Cerebellar nuclear complex (tissue), 1 donor: ENCODE results near the gene PMPCA.

Experiments used
- DNase-seq, 2 experiments: peaks; one replicate each; lab custom pipeline; 2025; lab: John Stamatoyannopoulos, UW

Gene PMPCA

DNA sequence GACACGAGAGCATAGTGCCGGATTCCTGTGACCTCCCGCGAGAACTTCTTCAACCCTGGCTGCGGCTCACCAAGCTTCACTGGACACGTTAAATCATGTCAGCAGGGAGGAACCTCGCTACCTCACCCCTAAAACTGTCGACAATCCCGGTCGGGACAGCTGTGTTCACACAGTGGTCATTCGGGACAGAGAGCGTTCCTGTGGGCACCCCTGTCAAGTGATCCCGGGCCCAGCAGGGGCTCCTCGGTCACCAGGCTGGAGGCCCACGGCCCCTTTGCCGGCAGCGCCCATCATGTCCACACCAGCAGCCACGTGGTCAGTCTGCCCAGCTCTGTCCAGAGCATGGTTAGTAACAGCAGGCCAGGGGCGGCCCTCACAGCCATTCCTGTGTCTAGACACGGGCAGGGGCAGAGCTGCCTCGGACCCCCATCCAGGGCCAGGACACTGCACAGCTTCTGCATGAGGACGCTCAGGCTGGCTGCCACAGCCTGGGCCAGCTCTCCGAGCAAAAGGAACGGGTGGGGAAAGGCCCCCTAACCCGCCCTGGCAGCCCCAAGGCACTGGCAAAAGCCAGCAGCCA is 25.7 kb downstream of the PMPCA start:
- DNase-seq = no peak

- no peak for DNase-seq
Observed at GRCh38 chr9:136437430-136437829, 27.0 kb downstream of the PMPCA start.

DNA sequence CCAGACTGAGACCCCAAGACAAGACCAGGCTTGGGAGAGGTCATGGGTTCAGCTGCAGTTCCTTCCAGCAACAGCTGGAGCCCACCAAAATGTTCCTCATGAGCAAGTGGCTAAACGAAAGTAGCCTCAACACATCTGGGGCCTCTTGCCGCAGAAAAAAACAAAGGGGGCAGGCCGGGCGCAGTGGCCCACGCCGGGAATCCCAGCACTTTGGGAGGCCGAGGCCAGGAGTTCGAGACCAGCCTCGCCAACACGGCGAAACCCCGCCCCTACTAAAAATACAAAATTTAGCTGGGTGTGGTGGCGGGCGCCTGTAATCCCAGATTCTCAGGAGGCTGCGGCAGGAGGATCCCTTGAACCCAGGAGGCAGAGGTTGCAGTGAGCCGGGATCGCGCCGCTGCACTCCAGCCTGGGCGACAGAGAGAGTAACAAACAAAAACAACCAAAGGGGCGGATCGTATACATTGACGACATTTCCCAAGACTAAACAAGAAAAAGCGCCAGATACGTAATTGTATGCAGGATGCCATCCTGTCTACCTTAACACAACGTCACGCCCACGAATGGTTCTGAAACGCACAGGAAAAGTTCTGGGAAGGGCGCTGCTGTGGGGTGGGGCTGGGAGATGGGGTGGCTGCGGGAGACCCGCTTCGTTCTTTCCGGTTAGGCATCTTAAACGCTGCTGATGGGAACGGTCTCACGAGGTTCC is 27.5 kb downstream of the PMPCA start:
- no peak for DNase-seq

- DNase-seq = no peak
Observed at GRCh38 chr9:136438548-136439480, 28.4 kb downstream of the PMPCA start.

GRCh38 chr9:136439481-136440408 is 29.3 kb downstream of the PMPCA start, which contains the start of gene INPP5E:
Gene INPP5E (minus strand): TSS chr9:136439845. CDS start chr9:136439419, 426 bp downstream.
- DNase-seq = no peak

DNA sequence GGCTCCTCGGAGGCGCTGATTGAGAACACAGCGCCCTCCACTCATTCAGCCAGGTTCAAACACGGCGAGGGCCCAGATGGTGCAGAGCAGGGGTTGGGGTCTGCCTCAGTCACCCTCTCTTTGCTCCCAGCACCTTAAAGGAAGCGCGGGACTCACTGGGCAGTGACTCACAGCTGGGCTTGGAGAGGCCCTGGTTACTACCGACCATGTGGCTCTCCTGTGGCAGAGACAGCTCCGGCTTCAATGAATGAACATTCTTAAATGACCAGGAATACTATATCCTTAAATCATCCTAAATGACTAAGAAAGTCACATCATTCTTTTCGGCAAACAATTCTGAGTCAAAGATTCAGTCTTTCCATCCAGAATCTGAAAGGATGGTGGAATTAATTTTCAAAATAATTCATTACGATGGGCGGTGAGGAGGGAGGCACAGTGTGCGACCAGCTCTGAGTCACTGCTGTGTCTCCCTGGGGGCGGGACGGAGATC is 30.8 kb downstream of the PMPCA start:
- DNase-seq = no peak

- DNase-seq = no peak
Observed at GRCh38 chr9:136441681-136442245, 31.3 kb downstream of the PMPCA start.

GRCh38 chr9:136442265-136442664 is 31.8 kb downstream of the PMPCA start:
- DNase-seq = no peak

DNA sequence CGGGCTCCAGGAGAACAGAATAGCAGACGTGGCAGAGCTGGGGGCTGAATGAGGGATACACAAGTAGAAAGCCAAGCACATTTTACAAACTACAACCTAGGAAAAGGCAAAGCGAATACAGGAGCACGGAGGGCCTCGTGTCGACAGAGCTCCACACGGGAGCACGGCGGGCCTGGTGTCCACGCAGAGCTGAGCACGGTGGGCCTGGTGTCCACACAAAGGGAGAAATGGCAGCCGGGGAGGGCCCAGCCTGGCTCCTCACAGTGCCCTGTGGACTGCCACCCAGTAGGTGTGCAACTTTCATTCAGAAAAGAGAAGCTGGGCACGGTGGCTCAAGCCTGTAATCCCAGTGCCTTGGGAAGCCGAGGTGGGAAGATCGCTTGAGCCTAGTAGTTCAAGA is 32.6 kb downstream of the PMPCA start:
- no peak for DNase-seq

- no peak for DNase-seq
Observed at GRCh38 chr9:136443687-136444086, 33.2 kb downstream of the PMPCA start.

DNA sequence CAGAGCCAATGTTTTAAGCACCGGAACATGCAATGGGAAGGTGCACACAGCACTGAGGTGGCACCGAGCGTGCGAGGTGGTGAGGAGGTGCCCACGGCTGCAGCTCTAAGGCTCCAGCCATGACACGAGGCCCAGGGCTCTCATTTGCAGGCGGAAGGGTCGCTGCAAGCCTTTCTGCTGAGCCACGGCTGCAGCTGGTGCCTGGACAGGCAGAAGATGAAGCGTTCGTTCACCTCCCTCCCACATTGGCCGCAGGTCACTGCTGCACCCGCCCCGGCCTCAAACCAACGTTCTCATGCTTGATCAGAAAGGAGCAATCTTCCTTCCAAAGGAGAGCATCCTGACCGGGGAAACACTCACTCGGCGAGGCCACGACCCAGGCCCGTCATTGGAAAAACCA is 33.6 kb downstream of the PMPCA start:
- no peak for DNase-seq

- no peak for DNase-seq
Observed at GRCh38 chr9:136445799-136446198, 35.3 kb downstream of the PMPCA start.

DNA sequence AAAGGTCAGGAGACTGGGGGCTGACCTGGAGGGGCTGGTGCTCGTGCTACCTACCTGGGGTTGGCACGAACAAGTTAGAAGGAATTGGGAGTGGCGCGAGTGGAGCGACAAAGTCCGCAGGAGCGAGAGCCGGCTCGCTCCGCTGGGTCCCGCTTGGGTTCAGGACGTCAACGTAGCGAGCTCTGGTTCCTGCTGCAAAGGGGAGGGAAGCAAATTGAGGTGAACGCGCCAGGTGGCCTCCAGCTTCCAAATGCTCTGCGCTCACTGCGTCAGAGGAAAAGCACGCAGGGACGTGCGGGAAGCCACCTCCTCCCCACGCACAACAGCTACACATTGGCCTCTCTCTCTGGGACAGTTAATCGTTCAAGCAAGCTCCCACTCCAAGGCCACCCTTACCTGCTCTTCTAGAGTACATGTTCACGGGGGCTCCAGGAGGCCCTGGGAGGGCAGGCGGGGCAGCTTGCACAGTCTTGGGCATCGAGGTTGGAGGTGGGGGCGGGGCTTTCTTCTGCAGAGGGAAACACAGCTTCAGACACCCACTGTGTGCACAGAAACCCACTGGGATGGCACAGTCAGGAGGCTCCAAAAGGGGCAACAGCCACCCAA is 36.8 kb downstream of the PMPCA start:
- DNase-seq = no peak

DNA sequence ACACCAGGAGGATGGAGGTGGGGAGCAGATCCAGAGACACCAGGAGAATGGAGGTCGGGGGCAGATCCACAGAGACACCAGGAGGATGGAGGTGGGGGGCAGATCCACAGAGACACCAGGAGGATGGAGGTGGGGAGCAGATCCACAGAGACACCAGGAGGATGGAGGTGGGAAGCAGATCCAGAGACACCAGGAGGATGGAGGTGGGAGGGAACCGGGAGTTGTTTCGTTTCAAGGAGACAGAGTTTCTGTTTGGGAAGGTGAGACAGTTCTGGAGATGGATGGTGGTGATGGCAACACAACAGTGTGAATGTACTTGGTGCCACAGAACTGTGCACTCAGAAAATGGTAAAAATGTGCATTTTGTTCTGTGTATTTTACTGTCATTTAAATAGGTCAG is 38.2 kb downstream of the PMPCA start:
- DNase-seq = no peak

GRCh38 chr9:136451221-136451877 is 40.9 kb downstream of the PMPCA start:
- DNase-seq = no peak

GRCh38 chr9:136453326-136453725 is 42.9 kb downstream of the PMPCA start:
- DNase-seq = no peak

- DNase-seq = no peak
Observed at GRCh38 chr9:136454026-136454796, 43.8 kb downstream of the PMPCA start.

DNA sequence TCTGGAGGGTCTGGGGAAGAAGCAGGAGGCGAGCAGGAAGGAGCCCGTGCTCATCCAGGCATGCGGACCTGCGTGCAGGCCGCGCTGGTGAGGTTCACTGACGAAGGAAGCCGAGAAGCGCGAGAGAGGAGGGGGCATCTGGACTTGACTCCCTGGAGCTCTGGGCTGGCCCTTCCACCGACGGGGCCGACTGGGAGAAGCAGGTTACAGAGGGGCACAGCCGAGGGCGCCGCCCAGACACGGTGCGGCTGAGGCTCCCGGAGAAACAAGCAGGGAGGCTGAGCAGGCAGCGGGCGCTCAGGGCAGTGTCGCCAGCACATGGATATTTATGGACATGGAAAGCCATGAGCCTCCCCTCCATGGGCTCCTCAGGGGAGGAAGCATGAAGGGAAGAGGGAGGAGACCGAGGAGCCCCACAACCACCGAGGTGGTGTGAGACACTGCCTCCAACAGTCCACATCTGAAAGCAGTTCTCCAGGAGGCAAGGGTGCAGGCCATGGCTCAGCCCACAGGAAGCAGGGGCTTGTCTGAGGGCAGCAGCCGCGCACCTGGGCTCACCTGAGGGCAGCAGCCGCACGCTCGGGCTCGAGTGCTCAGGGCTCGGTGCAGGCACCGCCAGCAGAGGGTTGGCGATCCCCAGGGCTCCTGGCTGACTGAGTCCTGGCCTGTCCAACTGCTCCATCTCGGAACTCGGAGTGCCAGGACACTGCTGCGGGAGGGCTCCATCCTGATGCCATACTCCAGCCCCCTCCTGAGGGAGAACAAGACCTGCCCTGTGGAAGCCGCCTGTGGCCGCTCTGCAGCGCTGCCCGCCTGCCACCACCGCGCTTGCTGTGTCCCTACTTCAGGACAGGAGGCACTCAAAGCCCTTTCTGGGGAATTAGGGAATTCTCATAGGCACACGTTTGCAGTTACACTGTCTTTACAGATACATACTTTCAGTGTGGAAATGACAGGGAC is 44.9 kb downstream of the PMPCA start:
- DNase-seq = no peak
